ENCODE measurements around the gene PAPPA. TPM values are rescaled to one million over a fixed set of nuclear protein-coding genes. Genes with fewer than 3 reads are reported as not detected.

The PAPPA gene
- polyA plus RNA-seq, 1 experiment, result 39.9 TPM

DNA sequence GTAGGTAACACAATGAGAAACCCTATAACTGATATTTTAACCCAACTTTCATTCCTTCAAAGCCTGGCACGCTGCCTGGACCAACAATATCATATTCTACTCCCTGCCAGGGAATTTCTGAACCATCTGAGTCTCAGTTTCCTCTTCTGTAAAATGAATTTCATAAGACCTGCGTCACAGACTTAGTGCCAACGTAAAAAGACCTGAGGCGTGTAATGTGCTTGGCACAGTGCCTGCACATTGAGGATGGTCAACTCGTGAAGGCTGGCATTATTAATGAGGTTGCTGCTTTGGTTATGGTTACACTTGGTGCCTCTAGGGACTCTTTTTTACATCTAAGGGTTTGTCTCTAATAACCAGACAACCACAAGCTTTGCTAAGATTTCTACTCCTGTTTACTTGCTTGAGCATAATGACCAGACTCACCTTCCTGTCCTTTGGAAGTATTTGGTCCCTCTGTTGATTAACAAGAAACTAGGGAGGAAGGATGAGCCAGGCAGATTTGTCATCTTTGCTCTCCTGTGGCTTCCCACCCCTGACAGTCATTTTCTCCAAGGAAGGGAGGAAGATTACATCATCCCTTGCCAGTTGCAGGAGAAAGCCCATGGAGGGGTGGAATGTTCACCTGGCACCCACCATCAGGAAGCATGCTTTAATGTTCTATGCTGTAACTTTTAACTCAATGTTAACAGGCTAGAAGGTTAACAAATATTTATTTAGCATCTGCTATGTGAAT is 79.0 kb downstream of the PAPPA start:
- H3K27me3 ChIP-seq (ENCODE audit: control insufficient read depth, insufficient read depth, low read length), result no peaks in the 10 kb centered on the region
- H3K36me3 ChIP-seq (ENCODE audit: control insufficient read depth, insufficient read depth, low read length), result peaks cover 16% of the 10 kb centered on the region
- no peak for DNase-seq (ENCODE audit: low read depth)
- no peak overlapping the region for H3K4me3 ChIP-seq (ENCODE audit: low read depth, low read length)
- ChIA-PET CTCF (interaction anchor here (0.8 to 1.5 kb wide), 3 partner anchors 11 to 28 kb away, joined by 3 read pairs; no protein-coding TSS in a partner anchor), POLR2A (no interaction called here)
- TF ChIP-seq, protein P1, sequence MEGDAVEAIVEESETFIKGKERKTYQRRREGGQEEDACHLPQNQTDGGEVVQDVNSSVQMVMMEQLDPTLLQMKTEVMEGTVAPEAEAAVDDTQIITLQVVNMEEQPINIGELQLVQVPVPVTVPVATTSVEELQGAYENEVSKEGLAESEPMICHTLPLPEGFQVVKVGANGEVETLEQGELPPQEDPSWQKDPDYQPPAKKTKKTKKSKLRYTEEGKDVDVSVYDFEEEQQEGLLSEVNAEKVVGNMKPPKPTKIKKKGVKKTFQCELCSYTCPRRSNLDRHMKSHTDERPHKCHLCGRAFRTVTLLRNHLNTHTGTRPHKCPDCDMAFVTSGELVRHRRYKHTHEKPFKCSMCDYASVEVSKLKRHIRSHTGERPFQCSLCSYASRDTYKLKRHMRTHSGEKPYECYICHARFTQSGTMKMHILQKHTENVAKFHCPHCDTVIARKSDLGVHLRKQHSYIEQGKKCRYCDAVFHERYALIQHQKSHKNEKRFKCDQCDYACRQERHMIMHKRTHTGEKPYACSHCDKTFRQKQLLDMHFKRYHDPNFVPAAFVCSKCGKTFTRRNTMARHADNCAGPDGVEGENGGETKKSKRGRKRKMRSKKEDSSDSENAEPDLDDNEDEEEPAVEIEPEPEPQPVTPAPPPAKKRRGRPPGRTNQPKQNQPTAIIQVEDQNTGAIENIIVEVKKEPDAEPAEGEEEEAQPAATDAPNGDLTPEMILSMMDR (IDR thresholded peaks at IDR 0.05; ENCODE audit: insufficient read depth, low read depth, low read length), result no peak

DNA sequence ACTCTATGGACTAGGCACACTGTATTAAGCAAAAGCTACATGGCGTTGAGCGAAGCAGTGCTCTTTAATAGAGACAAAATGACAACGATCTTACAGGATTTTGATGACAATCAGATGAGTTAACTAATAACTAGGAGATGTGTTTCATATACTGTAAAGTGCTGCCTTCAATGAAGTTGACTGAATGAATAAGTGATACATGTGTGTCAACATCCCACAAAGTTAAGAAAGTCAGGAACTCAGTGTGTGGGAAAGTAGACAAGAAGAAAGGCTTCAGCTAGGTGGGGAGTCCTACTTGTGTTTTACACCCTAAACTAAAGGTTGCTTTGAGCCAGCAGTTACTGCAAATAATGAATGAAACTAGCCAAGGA is 79.6 kb downstream of the PAPPA start:
- H3K27me3 ChIP-seq (ENCODE audit: control insufficient read depth, insufficient read depth, low read length), result no peaks in the 10 kb centered on the region
- peaks cover 16% of the 10 kb centered on the region for H3K36me3 ChIP-seq (ENCODE audit: control insufficient read depth, insufficient read depth, low read length)
- DNase-seq (ENCODE audit: low read depth), result no peak
- no peak overlapping the region for H3K4me3 ChIP-seq (ENCODE audit: low read depth, low read length)
- ChIA-PET CTCF (interaction anchor here (1.5 kb wide), 1 partner anchor 12 kb away, joined by 3 read pairs; no protein-coding TSS in a partner anchor), POLR2A (interaction anchor here (1.2 kb wide), 1 partner anchor 9 kb away, joined by 3 read pairs; no protein-coding TSS in a partner anchor)
- TF ChIP-seq, protein P1 (IDR thresholded peaks at IDR 0.05; ENCODE audit: insufficient read depth, low read depth, low read length), result no peak

DNA sequence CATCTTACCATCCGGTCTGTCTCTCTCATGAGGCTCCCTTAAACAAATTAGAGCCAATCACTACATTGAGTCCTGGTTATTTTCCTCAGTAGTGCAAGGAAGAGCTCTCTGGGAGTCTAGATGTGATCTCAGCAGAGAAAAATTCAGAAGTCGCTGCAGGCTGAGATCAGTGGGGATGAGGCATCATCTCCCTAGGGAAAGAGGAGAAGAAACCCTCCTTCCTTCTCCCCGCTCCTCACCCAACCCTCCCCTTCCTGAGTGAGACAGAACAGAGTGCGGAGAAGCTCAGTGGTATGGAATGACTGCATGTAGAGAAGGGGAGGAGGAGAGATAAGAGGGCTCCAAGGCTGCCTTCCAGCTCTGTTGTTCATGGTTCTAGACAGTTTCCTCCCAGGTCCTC is 80.5 kb downstream of the PAPPA start:
- TF ChIP-seq, protein P1 (IDR thresholded peaks at IDR 0.05; ENCODE audit: insufficient read depth, low read depth, low read length), result no peak
- Histone ChIP-seq H3K36me3 (ENCODE audit: control insufficient read depth, insufficient read depth, low read length) (peaks cover 12% of the 10 kb centered on the region), H3K27me3 (ENCODE audit: control insufficient read depth, insufficient read depth, low read length) (no peaks in the 10 kb centered on the region), H3K4me3 (ENCODE audit: low read depth, low read length) (no peak overlapping the region)
- CTCF ChIA-PET, result interaction anchor here (0.5 to 1.6 kb wide), 5 partner anchors 11 to 641 kb away, joined by 3 to 5 read pairs (median 3); no protein-coding TSS in a partner anchor
- DNase-seq (ENCODE audit: low read depth), result peak; percentile 94
- POLR2A ChIA-PET, result interaction anchor here (0.6 to 1.2 kb wide), 4 partner anchors 10 to 593 kb away, joined by 3 to 8 read pairs (median 4); no protein-coding TSS in a partner anchor

DNA sequence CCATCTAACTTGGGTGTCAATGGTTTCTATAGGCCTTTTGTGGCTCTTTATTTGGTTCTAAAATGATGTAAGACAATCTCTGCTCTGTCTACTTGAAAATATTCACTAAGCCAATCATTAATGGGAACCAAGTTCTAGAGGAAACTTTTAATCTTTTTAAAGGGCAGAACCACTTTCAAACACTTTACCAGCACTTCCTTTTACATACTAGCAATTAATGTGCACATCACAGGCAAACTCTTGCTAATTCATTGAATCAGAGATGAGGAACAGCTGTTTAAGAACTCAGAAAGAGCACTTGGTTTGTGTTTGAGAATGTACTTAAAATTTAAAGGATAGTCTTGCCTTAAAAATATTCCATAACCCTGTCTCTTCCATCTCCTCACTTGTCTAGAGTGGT is 83.4 kb downstream of the PAPPA start:
- H3K36me3 ChIP-seq (ENCODE audit: control insufficient read depth, insufficient read depth, low read length), result peaks cover 10% of the 10 kb centered on the region
- DNase-seq (ENCODE audit: low read depth), result no peak
- CTCF ChIA-PET, result no interaction called here
- TF ChIP-seq, protein P1 (IDR thresholded peaks at IDR 0.05; ENCODE audit: insufficient read depth, low read depth, low read length), result no peak
- POLR2A ChIA-PET, result no interaction called here
- H3K27me3 ChIP-seq (ENCODE audit: control insufficient read depth, insufficient read depth, low read length), result no peaks in the 10 kb centered on the region
- H3K4me3 ChIP-seq (ENCODE audit: low read depth, low read length), result no peak overlapping the region

DNA sequence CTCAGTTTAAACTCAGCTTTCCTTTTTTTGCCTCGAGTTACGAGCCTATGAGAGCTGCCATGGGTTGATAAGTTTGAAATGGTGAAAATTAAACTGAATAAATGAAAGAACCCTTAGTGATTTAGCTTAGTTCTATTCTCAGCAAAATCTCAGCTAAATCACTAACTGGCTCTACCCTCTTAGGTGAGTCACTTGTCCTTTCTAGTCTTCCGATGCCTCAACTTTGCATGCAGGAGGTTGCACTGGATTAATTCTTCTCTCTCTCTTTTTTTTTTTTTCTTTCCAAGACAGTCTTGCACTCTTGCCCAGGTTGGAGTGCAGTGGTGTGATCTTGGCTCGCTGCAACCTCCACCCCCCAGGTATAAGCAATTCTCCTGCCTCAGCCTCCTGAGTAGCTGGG is 83.9 kb downstream of the PAPPA start:
- DNase-seq (ENCODE audit: low read depth), result no peak
- H3K36me3 ChIP-seq (ENCODE audit: control insufficient read depth, insufficient read depth, low read length), result peaks cover 10% of the 10 kb centered on the region
- no peak overlapping the region for H3K4me3 ChIP-seq (ENCODE audit: low read depth, low read length)
- ChIA-PET POLR2A (no interaction called here), CTCF (no interaction called here)
- TF ChIP-seq, protein P1 (IDR thresholded peaks at IDR 0.05; ENCODE audit: insufficient read depth, low read depth, low read length), result no peak
- no peaks in the 10 kb centered on the region for H3K27me3 ChIP-seq (ENCODE audit: control insufficient read depth, insufficient read depth, low read length)

Data from BJ (cell line).